ENCODE data around the gene GGN.
"Not testable (repeated sequence)": the region's sequence is repeated elsewhere in the genome, so short reads cannot be mapped to it uniquely, and the experiment has no call there.

GGN gene

GRCh38 chr19:38374332-38375097 is 13.3 kb downstream of the GGN start, which contains the start of gene PSMD8:
Gene PSMD8, plus strand, starts transcription at chr19:38374571. Its CDS starts 31 bp downstream, at chr19:38374602.
- H3K36me3 ChIP-seq (ENCODE audit: control insufficient read depth, insufficient read depth, low read length), result peaks cover 20% of the 10 kb centered on the region
- H3K9me3 ChIP-seq (ENCODE audit: control insufficient read depth, insufficient read depth, low read length), result no peaks in the 10 kb centered on the region
- H3K4me1 ChIP-seq (ENCODE audit: control insufficient read depth, insufficient read depth, low read length), result no peaks in the 10 kb centered on the region
- no peaks in the 10 kb centered on the region for H3K27me3 ChIP-seq (ENCODE audit: control insufficient read depth, insufficient read depth, low read length)
- peak within 1 kb of the TSS; percentile 94 for H3K4me3 ChIP-seq (ENCODE audit: low read depth, low read length)
- H3K27ac ChIP-seq (ENCODE audit: low read depth, low read length), result peak within 1 kb of the TSS; percentile 91
- peak within 1 kb of the TSS; percentile 82 for H3K9ac ChIP-seq (ENCODE audit: low read depth, low read length)

- Histone ChIP-seq H3K9me3 (ENCODE audit: control insufficient read depth, insufficient read depth, low read length) (no peaks in the 10 kb centered on the region), H3K4me1 (ENCODE audit: control insufficient read depth, insufficient read depth, low read length) (no peaks in the 10 kb centered on the region), H3K27me3 (ENCODE audit: control insufficient read depth, insufficient read depth, low read length) (no peaks in the 10 kb centered on the region), H3K9ac (ENCODE audit: low read depth, low read length) (no peak overlapping the region), H3K36me3 (ENCODE audit: control insufficient read depth, insufficient read depth, low read length) (peaks cover 14% of the 10 kb centered on the region), H3K4me3 (ENCODE audit: low read depth, low read length) (peak overlapping the region; percentile 50), H3K27ac (ENCODE audit: low read depth, low read length) (peak overlapping the region; percentile 40)
Measured at GRCh38 chr19:38373907-38374331, 13.9 kb downstream of the GGN start.

- Histone ChIP-seq H3K4me1 (ENCODE audit: control insufficient read depth, insufficient read depth, low read length) (no peaks in the 10 kb centered on the region), H3K9me3 (ENCODE audit: control insufficient read depth, insufficient read depth, low read length) (no peaks in the 10 kb centered on the region), H3K4me3 (ENCODE audit: low read depth, low read length) (no peak overlapping the region), H3K27me3 (ENCODE audit: control insufficient read depth, insufficient read depth, low read length) (no peaks in the 10 kb centered on the region), H3K27ac (ENCODE audit: low read depth, low read length) (no peak overlapping the region), H3K9ac (ENCODE audit: low read depth, low read length) (no peak overlapping the region), H3K36me3 (ENCODE audit: control insufficient read depth, insufficient read depth, low read length) (no peaks in the 10 kb centered on the region)
Measured at GRCh38 chr19:38371081-38371480, 16.8 kb downstream of the GGN start.

- Histone ChIP-seq H3K4me1 (ENCODE audit: control insufficient read depth, insufficient read depth, low read length) (no peaks in the 10 kb centered on the region), H3K9ac (ENCODE audit: low read depth, low read length) (no peak overlapping the region), H3K27ac (ENCODE audit: low read depth, low read length) (no peak overlapping the region), H3K36me3 (ENCODE audit: control insufficient read depth, insufficient read depth, low read length) (no peaks in the 10 kb centered on the region), H3K9me3 (ENCODE audit: control insufficient read depth, insufficient read depth, low read length) (no peaks in the 10 kb centered on the region), H3K27me3 (ENCODE audit: control insufficient read depth, insufficient read depth, low read length) (no peaks in the 10 kb centered on the region), H3K4me3 (ENCODE audit: low read depth, low read length) (no peak overlapping the region)
Measured at GRCh38 chr19:38370299-38370698, 17.5 kb downstream of the GGN start.

GRCh38 chr19:38369584-38369983 is 18.2 kb downstream of the GGN start:
- Histone ChIP-seq H3K4me3 (ENCODE audit: low read depth, low read length) (no peak overlapping the region), H3K9ac (ENCODE audit: low read depth, low read length) (no peak overlapping the region), H3K36me3 (ENCODE audit: control insufficient read depth, insufficient read depth, low read length) (no peaks in the 10 kb centered on the region), H3K27ac (ENCODE audit: low read depth, low read length) (no peak overlapping the region), H3K9me3 (ENCODE audit: control insufficient read depth, insufficient read depth, low read length) (0 out of 2 replicates have a peak, but pooled peaks cover 5% of the 10 kb centered on the region), H3K4me1 (ENCODE audit: control insufficient read depth, insufficient read depth, low read length) (no peaks in the 10 kb centered on the region), H3K27me3 (ENCODE audit: control insufficient read depth, insufficient read depth, low read length) (no peaks in the 10 kb centered on the region)

- no peak overlapping the region for H3K27ac ChIP-seq (ENCODE audit: low read depth, low read length)
- 0 out of 2 replicates have a peak, but pooled peaks cover 5% of the 10 kb centered on the region for H3K9me3 ChIP-seq (ENCODE audit: control insufficient read depth, insufficient read depth, low read length)
- H3K4me1 ChIP-seq (ENCODE audit: control insufficient read depth, insufficient read depth, low read length), result no peaks in the 10 kb centered on the region
- H3K4me3 ChIP-seq (ENCODE audit: low read depth, low read length), result no peak overlapping the region
- no peaks in the 10 kb centered on the region for H3K36me3 ChIP-seq (ENCODE audit: control insufficient read depth, insufficient read depth, low read length)
- H3K27me3 ChIP-seq (ENCODE audit: control insufficient read depth, insufficient read depth, low read length), result no peaks in the 10 kb centered on the region
- no peak overlapping the region for H3K9ac ChIP-seq (ENCODE audit: low read depth, low read length)
Measured at GRCh38 chr19:38367041-38367440, 20.8 kb downstream of the GGN start.

- not testable (repeated sequence) for H3K9ac ChIP-seq (ENCODE audit: low read depth, low read length)
Measured at GRCh38 chr19:38362946-38363688, 24.7 kb downstream of the GGN start.

GRCh38 chr19:38362076-38362945 is 25.5 kb downstream of the GGN start:
- Histone ChIP-seq H3K36me3 (ENCODE audit: control insufficient read depth, insufficient read depth, low read length) (no peaks in the 10 kb centered on the region), H3K27me3 (ENCODE audit: control insufficient read depth, insufficient read depth, low read length) (peaks cover 36% of the 10 kb centered on the region), H3K9ac (ENCODE audit: low read depth, low read length) (no peak overlapping the region), H3K4me1 (ENCODE audit: control insufficient read depth, insufficient read depth, low read length) (no peaks in the 10 kb centered on the region), H3K27ac (ENCODE audit: low read depth, low read length) (peak overlapping the region; percentile 89), H3K4me3 (ENCODE audit: low read depth, low read length) (peak overlapping the region; percentile 89), H3K9me3 (ENCODE audit: control insufficient read depth, insufficient read depth, low read length) (0 out of 2 replicates have a peak, but pooled peaks cover 5% of the 10 kb centered on the region)

More at GRCh38 chr19:38362946-38363688, 24.7 kb downstream of the GGN start:
- H3K27ac ChIP-seq (ENCODE audit: low read depth, low read length); H3K9me3 ChIP-seq (ENCODE audit: control insufficient read depth, insufficient read depth, low read length); H3K4me1 ChIP-seq (ENCODE audit: control insufficient read depth, insufficient read depth, low read length); H3K36me3 ChIP-seq (ENCODE audit: control insufficient read depth, insufficient read depth, low read length): not testable (repeated sequence)
- Histone ChIP-seq H3K27me3 (ENCODE audit: control insufficient read depth, insufficient read depth, low read length) (peaks cover 33% of the 10 kb centered on the region), H3K4me3 (ENCODE audit: low read depth, low read length) (peak overlapping the region; percentile 89; the same call in 1 of the 2 replicates)

- H3K27me3 ChIP-seq (ENCODE audit: control insufficient read depth, insufficient read depth, low read length), result peaks cover 36% of the 10 kb centered on the region
- peak overlapping the region; percentile 89 for H3K27ac ChIP-seq (ENCODE audit: low read depth, low read length)
- no peak overlapping the region for H3K9ac ChIP-seq (ENCODE audit: low read depth, low read length)
- H3K36me3 ChIP-seq (ENCODE audit: control insufficient read depth, insufficient read depth, low read length), result no peaks in the 10 kb centered on the region
- H3K4me3 ChIP-seq (ENCODE audit: low read depth, low read length), result peak overlapping the region; percentile 89
- 0 out of 2 replicates have a peak, but pooled peaks cover 5% of the 10 kb centered on the region for H3K9me3 ChIP-seq (ENCODE audit: control insufficient read depth, insufficient read depth, low read length)
- H3K4me1 ChIP-seq (ENCODE audit: control insufficient read depth, insufficient read depth, low read length), result no peaks in the 10 kb centered on the region
Measured at GRCh38 chr19:38361633-38362075, 26.2 kb downstream of the GGN start.

- Histone ChIP-seq H3K27ac (ENCODE audit: low read depth, low read length) (no peak overlapping the region), H3K4me3 (ENCODE audit: low read depth, low read length) (peak overlapping the region; percentile 89), H3K9me3 (ENCODE audit: control insufficient read depth, insufficient read depth, low read length) (0 out of 2 replicates have a peak, but pooled peaks cover 5% of the 10 kb centered on the region), H3K4me1 (ENCODE audit: control insufficient read depth, insufficient read depth, low read length) (no peaks in the 10 kb centered on the region), H3K9ac (ENCODE audit: low read depth, low read length) (no peak overlapping the region), H3K36me3 (ENCODE audit: control insufficient read depth, insufficient read depth, low read length) (no peaks in the 10 kb centered on the region), H3K27me3 (ENCODE audit: control insufficient read depth, insufficient read depth, low read length) (peaks cover 36% of the 10 kb centered on the region)
Measured at GRCh38 chr19:38360839-38361631, 26.8 kb downstream of the GGN start.
